Liver (tissue), 3 donors: ENCODE data around the gene KYAT1.
"Not testable (repeated sequence)": the region's sequence is repeated elsewhere in the genome, so short reads cannot be mapped to it uniquely, and the experiment has no call there.

ENCODE experiments used
- FOXA1 ChIP-seq: IDR thresholded peaks from 2 replicates; pipeline ENCODE4 v1.6.1; 2016; ENCODE audit warnings: antibody characterized with exemption
- NR2F2 ChIP-seq: IDR thresholded peaks from 2 replicates; pipeline ENCODE4 v1.6.1; 2016; ENCODE audit warnings: antibody characterized with exemption
- RAD21 ChIP-seq, 2 donors: IDR thresholded peaks; 2 replicates each; pipeline ENCODE4 v1.6.1; 2016; ENCODE audit warnings: antibody characterized with exemption in 2 of 2, mild to moderate bottlenecking in 2 of 2
- RXRA ChIP-seq, 2 donors: IDR thresholded peaks; 2 replicates each; pipeline ENCODE4 v1.6.1; 2017 to 2018; ENCODE audit warnings: antibody characterized with exemption in 2 of 2, mild to moderate bottlenecking in 1 of 2
- SP1 ChIP-seq: IDR thresholded peaks from 2 replicates; pipeline ENCODE4 v1.6.1; 2018; ENCODE audit warnings: antibody characterized with exemption, mild to moderate bottlenecking
- TAF1 ChIP-seq: conservative IDR thresholded peaks from 2 replicates; pipeline ENCODE4 v1.6.1; 2016; ENCODE audit warnings: antibody characterized with exemption, mild to moderate bottlenecking
- YY1 ChIP-seq: IDR thresholded peaks from 2 replicates; pipeline ENCODE4 v1.6.1; 2016; ENCODE audit warnings: antibody characterized with exemption, mild to moderate bottlenecking
- TF ChIP-seq, protein P1 (sequence below): IDR thresholded peaks from 2 replicates; pipeline ENCODE4 v1.6.1; 2016; ENCODE audit warnings: antibody characterized with exemption
- TF ChIP-seq, protein P2 (sequence below): fragments of 150-350 bp; IDR thresholded peaks from 2 replicates; pipeline ENCODE4 v1.5.1; 2017; ENCODE audit warnings: improper control_type of control experiment, low read depth, low read length; ENCODE audit not compliant: missing input control
- TF ChIP-seq, protein P3 (sequence below): IDR thresholded peaks from 2 replicates; pipeline ENCODE4 v1.6.1; 2016; ENCODE audit warnings: antibody characterized with exemption
- TF ChIP-seq, protein P4 (sequence below): IDR thresholded peaks from 2 replicates; pipeline ENCODE4 v1.6.1; 2016; ENCODE audit warnings: antibody characterized with exemption, mild to moderate bottlenecking
- donor health status: healthy.
- donor health status: healthy.

DNA sequence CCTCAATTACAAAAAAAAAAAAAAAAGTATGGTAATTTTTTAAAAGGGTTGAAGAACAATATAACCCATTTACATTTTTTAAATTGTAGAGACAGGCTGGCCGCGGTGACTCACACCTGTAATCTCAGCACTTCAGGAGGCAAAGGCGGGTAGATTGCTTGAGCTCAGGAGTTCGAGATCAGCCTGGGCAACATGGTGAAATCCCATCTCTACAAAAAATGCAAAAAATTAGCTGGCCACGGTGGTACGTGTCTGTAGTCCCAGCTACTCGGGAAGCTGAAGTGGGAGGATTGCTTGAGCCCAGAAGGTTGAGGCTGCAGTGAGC, 10.8 kb downstream of the KYAT1 start:
- TF ChIP-seq YY1; FOXA1; SP1; RXRA (IDR thresholded peaks at IDR 0.05); TAF1; NR2F2; RAD21 (IDR thresholded peaks at IDR 0.05): not testable (repeated sequence)
- TF ChIP-seq, protein P1, sequence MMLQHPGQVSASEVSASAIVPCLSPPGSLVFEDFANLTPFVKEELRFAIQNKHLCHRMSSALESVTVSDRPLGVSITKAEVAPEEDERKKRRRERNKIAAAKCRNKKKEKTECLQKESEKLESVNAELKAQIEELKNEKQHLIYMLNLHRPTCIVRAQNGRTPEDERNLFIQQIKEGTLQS: not testable (repeated sequence)
- TF ChIP-seq, protein P2, sequence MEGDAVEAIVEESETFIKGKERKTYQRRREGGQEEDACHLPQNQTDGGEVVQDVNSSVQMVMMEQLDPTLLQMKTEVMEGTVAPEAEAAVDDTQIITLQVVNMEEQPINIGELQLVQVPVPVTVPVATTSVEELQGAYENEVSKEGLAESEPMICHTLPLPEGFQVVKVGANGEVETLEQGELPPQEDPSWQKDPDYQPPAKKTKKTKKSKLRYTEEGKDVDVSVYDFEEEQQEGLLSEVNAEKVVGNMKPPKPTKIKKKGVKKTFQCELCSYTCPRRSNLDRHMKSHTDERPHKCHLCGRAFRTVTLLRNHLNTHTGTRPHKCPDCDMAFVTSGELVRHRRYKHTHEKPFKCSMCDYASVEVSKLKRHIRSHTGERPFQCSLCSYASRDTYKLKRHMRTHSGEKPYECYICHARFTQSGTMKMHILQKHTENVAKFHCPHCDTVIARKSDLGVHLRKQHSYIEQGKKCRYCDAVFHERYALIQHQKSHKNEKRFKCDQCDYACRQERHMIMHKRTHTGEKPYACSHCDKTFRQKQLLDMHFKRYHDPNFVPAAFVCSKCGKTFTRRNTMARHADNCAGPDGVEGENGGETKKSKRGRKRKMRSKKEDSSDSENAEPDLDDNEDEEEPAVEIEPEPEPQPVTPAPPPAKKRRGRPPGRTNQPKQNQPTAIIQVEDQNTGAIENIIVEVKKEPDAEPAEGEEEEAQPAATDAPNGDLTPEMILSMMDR: not testable (repeated sequence)
- TF ChIP-seq, protein P3, sequence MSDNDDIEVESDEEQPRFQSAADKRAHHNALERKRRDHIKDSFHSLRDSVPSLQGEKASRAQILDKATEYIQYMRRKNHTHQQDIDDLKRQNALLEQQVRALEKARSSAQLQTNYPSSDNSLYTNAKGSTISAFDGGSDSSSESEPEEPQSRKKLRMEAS: not testable (repeated sequence)
- TF ChIP-seq, protein P4, sequence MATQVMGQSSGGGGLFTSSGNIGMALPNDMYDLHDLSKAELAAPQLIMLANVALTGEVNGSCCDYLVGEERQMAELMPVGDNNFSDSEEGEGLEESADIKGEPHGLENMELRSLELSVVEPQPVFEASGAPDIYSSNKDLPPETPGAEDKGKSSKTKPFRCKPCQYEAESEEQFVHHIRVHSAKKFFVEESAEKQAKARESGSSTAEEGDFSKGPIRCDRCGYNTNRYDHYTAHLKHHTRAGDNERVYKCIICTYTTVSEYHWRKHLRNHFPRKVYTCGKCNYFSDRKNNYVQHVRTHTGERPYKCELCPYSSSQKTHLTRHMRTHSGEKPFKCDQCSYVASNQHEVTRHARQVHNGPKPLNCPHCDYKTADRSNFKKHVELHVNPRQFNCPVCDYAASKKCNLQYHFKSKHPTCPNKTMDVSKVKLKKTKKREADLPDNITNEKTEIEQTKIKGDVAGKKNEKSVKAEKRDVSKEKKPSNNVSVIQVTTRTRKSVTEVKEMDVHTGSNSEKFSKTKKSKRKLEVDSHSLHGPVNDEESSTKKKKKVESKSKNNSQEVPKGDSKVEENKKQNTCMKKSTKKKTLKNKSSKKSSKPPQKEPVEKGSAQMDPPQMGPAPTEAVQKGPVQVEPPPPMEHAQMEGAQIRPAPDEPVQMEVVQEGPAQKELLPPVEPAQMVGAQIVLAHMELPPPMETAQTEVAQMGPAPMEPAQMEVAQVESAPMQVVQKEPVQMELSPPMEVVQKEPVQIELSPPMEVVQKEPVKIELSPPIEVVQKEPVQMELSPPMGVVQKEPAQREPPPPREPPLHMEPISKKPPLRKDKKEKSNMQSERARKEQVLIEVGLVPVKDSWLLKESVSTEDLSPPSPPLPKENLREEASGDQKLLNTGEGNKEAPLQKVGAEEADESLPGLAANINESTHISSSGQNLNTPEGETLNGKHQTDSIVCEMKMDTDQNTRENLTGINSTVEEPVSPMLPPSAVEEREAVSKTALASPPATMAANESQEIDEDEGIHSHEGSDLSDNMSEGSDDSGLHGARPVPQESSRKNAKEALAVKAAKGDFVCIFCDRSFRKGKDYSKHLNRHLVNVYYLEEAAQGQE: not testable (repeated sequence)
